Measurements from ENCODE around the gene COASY. TPM values are rescaled to one million over a fixed set of nuclear protein-coding genes. Genes with fewer than 3 reads are reported as not detected.

COASY gene
- total RNA-seq, 1 donor from 2014 or later, result 61.4 TPM

DNA sequence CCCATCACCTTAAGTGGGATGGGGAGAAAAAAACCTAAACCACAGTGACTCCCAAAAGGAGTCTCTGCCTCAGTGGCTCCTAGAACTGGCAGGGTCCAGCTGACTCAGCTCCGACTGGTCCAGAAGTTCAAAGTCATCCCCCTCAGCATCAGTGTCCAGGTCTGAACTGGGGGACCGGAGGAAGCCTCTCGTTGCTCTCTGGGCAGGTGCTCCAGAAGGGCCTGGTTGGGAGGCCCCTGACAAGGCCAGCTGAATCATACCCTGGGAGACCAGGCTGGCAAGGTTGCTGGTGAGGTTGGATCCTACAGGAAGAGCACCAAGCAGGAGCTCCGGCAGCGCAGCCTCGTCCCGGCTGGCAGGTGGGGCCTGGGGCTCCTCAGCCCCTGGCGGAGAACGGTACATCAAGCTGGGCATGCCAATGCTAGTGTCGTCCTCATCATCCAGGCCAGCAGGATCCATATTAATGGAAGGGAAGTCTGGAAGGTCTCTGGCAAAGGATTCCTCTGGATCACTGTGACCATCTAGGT is 19.9 kb downstream of the COASY start:
- Mint-ChIP-seq H3K9me3 (no peaks in the 10 kb centered on the region), H3K36me3 (peaks cover 15% of the 10 kb centered on the region), H3K4me1 (peaks cover 17% of the 10 kb centered on the region), H3K27ac (no peak overlapping the region), H3K4me3 (no peak overlapping the region), H3K27me3 (ENCODE audit: low read depth) (no peaks in the 10 kb centered on the region)
- TF ChIP-seq, protein P1, sequence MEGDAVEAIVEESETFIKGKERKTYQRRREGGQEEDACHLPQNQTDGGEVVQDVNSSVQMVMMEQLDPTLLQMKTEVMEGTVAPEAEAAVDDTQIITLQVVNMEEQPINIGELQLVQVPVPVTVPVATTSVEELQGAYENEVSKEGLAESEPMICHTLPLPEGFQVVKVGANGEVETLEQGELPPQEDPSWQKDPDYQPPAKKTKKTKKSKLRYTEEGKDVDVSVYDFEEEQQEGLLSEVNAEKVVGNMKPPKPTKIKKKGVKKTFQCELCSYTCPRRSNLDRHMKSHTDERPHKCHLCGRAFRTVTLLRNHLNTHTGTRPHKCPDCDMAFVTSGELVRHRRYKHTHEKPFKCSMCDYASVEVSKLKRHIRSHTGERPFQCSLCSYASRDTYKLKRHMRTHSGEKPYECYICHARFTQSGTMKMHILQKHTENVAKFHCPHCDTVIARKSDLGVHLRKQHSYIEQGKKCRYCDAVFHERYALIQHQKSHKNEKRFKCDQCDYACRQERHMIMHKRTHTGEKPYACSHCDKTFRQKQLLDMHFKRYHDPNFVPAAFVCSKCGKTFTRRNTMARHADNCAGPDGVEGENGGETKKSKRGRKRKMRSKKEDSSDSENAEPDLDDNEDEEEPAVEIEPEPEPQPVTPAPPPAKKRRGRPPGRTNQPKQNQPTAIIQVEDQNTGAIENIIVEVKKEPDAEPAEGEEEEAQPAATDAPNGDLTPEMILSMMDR (IDR thresholded peaks at IDR 0.05; ENCODE audit: unreplicated experiment), result no peak
- DNase-seq (ENCODE audit: low spot score in 2 of 2, unreplicated experiment in 2 of 2), result no peak

DNA sequence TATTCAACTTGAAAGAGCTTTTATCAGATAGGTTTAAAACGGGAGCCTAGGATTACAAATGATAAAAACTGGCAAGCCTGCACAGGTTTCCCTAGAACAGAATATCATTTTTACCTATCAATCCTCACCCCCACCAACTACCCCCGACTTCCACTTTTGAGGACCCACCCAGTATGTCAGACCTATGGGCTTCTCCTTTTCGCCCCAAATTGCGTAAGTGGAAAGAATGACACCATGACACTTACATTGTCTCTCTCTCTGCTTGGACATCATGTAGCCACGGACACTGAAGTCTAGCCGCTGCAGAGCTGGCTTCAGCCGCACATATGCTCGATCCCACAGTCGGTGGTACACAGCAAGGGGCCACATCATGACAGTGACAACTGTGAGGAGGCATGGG is 22.9 kb downstream of the COASY start:
- Mint-ChIP-seq H3K4me3 (no peak overlapping the region), H3K4me1 (no peaks in the 10 kb centered on the region), H3K9me3 (no peaks in the 10 kb centered on the region), H3K36me3 (peaks cover 26% of the 10 kb centered on the region), H3K27ac (no peak overlapping the region), H3K27me3 (ENCODE audit: low read depth) (no peaks in the 10 kb centered on the region)
- TF ChIP-seq, protein P1 (IDR thresholded peaks at IDR 0.05; ENCODE audit: unreplicated experiment), result no peak
- DNase-seq (ENCODE audit: low spot score in 2 of 2, unreplicated experiment in 2 of 2), result no peak

DNA sequence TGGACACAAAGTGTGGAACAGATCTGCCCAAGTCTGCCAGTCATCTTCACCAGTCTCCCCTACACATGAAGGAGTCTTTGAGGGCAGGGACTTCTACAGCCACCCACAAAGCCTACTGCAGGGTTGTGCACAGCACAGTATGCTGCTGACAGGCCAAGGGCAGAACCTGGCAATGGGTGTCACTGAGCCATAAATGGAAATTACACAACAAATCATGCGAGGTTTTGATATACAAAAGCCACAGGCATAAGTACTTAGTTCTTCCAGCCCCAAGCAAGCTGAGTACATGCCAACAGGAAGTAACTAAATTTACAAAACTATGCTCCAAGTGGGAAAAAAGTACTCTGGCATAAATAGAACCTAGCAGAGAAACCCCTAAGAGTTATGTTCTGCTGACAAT is 23.4 kb downstream of the COASY start:
- no peaks in the 10 kb centered on the region for H3K27me3 Mint-ChIP-seq (ENCODE audit: low read depth)
- no peak overlapping the region for H3K27ac Mint-ChIP-seq
- TF ChIP-seq, protein P1 (IDR thresholded peaks at IDR 0.05; ENCODE audit: unreplicated experiment), result no peak
- H3K4me1 Mint-ChIP-seq, result no peaks in the 10 kb centered on the region
- H3K36me3 Mint-ChIP-seq, result peaks cover 26% of the 10 kb centered on the region
- DNase-seq (ENCODE audit: low spot score in 2 of 2, unreplicated experiment in 2 of 2), result no peak
- no peaks in the 10 kb centered on the region for H3K9me3 Mint-ChIP-seq
- H3K4me3 Mint-ChIP-seq, result no peak overlapping the region

DNA sequence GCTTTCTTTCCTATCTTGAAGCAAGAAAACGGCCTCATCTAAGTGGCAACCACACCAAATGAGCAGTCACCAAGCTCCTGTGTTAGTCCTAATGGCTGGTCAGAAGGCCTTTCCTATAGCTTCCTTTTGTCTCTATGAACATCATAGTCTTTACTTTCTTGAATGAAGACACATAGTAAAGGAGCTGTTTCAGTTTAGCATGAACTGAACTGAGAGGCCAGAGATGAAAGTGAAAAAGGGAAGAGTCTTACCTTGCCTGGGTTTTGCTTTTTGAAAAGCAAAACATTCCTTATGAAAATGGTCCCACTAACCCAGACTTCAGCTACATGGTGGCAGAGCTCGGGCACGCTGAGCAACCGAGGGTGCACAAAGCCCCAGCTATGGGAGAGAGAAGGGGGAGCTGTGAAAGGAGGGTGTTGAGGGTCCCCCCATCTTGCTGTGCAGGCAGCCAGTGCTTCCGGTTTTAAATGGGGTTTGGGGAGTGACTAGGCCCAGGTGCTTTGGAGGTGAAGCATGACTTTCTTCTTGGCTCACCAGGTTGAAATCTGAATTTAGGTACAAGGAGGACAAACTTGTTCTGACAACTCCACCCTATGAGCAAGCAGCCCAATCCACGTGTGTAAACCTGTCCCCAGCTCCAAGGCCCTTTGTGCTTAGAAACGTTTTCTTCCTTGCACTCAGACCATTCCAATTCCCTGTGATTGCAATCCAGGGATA is 24.7 kb downstream of the COASY start:
- H3K27me3 Mint-ChIP-seq (ENCODE audit: low read depth), result no peaks in the 10 kb centered on the region
- peaks cover 30% of the 10 kb centered on the region for H3K36me3 Mint-ChIP-seq
- no peak overlapping the region for H3K27ac Mint-ChIP-seq
- no peaks in the 10 kb centered on the region for H3K4me1 Mint-ChIP-seq
- TF ChIP-seq, protein P1 (IDR thresholded peaks at IDR 0.05; ENCODE audit: unreplicated experiment), result no peak
- no peak for DNase-seq (ENCODE audit: low spot score in 2 of 2, unreplicated experiment in 2 of 2)
- H3K9me3 Mint-ChIP-seq, result no peaks in the 10 kb centered on the region
- H3K4me3 Mint-ChIP-seq, result no peak overlapping the region

DNA sequence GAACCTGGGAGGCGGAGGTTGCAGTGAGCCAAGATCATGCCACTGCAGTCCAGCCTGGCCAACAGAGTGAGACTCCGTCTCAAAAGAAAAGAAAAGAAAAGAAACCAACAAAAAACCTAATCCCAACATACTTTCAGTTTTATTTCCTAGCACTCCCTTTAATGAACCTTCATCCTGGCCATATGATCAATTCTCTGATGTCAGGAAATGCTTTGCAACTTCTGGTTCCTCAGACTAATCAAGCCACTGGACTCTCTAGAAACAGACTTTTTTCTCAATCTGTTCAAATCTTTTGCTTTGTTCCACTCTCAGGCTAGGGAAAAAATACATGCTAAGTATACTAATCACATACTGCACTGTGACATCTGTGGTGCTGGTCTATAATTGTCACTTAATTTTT is 28.9 kb downstream of the COASY start:
- H3K27me3 Mint-ChIP-seq (ENCODE audit: low read depth), result no peaks in the 10 kb centered on the region
- H3K4me1 Mint-ChIP-seq, result peaks cover 2% of the 10 kb centered on the region
- no peak overlapping the region for H3K27ac Mint-ChIP-seq
- no peaks in the 10 kb centered on the region for H3K9me3 Mint-ChIP-seq
- TF ChIP-seq, protein P1 (IDR thresholded peaks at IDR 0.05; ENCODE audit: unreplicated experiment), result no peak
- H3K4me3 Mint-ChIP-seq, result no peak overlapping the region
- no peak for DNase-seq (ENCODE audit: low spot score in 2 of 2, unreplicated experiment in 2 of 2)
- H3K36me3 Mint-ChIP-seq, result peaks cover 22% of the 10 kb centered on the region

Measured in mesothelial cell of epicardium (in vitro differentiated cells).